ENCODE data around the gene PHKB.
"Not testable (repeated sequence)": the region's sequence is repeated elsewhere in the genome, so short reads cannot be mapped to it uniquely, and the experiment has no call there.

The PHKB gene

GRCh38 chr16:47470211-47470610 lies 9.1 kb downstream of the PHKB start:
- no peak for DNase-seq

DNA sequence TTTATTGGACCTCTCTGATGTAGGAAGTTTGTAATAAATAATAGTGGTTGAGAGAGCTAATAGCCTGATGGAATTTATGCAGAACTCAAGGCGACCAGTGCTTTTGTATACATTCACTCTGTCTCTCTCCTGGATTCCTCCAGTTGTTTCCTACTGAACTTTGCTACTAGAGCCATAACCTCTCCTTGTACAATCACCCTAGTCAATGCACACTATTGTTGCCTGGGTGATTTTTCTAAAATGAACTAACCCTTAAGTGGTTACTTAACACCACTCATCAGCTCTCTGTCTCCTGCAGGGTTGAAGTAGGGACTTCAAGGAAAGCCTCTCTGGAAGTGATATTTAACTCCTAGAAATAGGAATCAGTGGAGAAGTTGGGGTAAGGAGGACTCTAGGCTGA lies 9.7 kb downstream of the PHKB start:
- DNase-seq = no peak

- DNase-seq = not testable (repeated sequence)
Observed at GRCh38 chr16:47473004-47473403, 11.9 kb downstream of the PHKB start.

DNA sequence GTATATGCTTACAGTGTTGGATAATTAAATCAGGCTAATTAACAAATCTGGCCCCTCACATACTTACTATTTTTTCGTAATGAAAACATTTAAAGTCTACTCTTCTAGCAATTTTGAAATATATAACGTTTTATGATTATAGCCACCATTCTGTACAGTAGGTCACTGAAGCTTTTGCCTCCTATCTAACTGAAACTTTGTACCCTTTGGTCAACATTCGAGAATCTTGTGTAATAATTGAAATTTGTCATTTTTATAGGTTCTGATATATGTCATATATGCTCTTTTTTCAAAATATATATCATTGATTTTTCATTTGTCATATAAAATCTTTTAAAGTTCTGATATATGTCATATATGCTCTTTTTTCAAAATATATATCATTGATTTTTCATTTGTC lies 12.7 kb downstream of the PHKB start:
- DNase-seq = no peak

DNA sequence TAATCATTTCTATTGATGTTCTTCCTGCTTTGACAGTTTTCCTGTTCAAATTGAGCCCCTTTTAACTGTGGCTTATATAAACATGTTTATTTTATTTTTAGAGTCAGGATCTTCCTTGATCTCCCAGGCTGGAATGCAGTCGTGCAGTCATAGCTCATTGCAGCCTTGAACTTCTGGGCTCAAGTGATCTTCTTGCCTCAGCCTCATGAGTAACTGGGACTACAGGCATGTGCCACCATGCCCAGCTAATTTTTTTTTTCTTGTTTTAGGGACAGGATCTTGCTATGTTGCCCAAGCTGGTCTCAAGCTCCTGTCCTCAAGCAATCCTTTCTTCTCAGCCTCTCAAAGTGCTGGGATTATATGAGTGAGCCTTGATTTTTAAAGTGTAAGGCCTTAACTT lies 14.7 kb downstream of the PHKB start:
- no peak for DNase-seq

GRCh38 chr16:47476654-47477345 lies 15.7 kb downstream of the PHKB start:
- DNase-seq = no peak

DNA sequence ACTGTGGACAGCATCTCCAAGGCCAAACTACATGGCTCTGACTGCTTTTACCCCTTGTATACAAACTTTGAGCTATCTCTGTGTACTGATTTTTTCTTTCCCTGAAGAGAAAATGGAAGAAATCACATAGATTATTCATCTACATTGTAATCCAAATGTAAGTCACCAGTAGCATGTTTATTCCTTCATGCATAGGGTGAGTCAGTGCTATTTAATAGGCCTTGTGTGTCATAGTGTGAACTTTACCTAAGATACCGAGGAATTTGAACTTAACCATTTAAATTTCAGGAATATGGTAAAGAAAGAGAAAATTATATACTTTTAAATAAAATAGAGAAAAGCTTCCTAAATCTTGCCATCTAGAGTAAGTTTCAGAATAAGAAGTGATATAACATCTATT lies 16.5 kb downstream of the PHKB start:
- no peak for DNase-seq

GRCh38 chr16:47480410-47480809 lies 19.3 kb downstream of the PHKB start:
- no peak for DNase-seq

DNA sequence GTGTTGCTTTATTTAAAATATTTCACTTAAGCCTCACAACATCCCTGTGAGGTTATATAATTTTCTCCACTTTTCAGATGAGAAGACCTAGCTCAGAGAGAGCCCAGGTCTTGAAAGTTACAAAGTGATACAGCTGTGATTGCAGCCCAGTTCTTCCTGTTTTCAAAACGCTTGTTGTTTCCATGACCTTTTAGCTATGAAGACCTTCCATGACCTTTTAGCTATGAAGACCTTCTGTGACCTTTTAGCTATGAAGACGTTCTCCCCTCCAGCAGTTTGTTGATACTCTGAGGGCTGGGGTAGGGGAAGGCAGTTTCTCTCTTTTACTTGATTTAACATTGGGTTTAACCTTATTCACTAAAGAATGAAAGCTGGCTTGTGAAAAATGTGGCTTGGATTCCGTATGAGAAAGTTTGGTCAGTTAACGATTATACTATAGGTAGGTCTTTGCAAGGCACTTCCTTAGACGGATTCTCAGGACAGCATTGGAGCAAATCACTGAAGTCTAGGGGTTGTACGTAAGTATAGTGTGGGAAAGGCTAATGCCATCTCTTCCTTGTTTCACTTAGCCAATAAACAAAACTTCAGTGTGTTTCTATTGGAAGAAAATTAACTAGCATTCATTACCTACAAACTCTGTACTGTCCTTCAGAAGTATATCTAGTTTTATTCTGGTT lies 20.7 kb downstream of the PHKB start:
- DNase-seq = no peak

GRCh38 chr16:47483616-47484015 lies 22.5 kb downstream of the PHKB start:
- no peak for DNase-seq

DNA sequence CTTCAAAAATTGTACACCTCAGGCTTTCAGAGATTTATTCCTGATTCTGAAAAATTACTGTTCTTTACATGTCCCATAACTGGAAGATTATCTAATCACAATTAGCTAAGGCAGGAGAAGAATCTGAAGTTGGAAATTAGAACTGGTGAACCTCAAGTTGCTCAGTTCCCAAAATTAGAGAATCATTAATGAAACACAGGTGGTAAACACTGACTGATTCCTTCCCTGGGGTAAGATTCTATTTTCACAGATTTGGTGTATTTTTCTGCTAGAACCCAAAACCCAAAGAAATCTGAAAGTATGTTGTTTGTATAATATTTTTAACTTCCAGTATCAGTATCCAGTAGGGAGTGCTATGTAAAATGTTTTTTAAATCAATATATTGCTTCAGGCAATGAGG lies 25.7 kb downstream of the PHKB start:
- no peak for DNase-seq

DNA sequence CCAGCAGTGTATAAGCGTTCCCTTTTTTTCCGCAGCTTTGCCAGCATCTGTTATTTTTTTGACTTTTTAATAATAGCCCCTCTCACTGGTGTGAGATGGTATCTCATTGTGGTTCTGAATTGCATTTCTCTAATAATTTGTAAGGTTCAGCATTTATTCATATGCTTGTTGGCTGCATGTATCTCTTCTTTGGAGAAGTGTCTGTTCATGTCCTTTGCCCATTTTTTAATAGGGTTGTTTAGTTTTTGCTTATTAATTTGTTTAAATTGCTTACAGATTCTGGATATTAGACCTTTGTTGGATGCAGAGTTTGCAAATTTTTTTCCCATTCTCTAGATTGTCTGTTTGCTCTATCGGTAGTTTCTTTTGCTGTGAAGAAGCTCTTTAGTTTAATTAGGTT lies 26.9 kb downstream of the PHKB start:
- DNase-seq = no peak

- no peak for DNase-seq
Observed at GRCh38 chr16:47490471-47490870, 29.3 kb downstream of the PHKB start.

DNA sequence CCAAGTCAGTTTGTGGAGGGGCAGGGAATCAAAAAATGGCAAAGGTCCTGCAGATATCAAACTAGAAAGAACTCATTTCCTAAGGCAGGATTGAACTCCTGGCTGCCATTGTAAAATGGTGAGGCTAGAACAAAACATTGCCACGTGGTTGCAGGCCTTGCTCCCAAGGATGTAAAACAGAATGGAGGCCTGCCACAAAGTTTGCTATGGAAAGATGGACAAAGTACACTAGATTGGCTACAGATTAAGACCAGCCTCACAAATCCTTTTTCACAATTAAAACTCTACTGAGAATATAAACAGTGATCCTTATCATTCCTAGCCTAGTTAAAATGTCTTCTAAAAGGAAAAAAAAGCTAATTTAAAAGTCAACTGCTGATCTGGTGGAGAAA lies 30.9 kb downstream of the PHKB start:
- DNase-seq = no peak

DNA sequence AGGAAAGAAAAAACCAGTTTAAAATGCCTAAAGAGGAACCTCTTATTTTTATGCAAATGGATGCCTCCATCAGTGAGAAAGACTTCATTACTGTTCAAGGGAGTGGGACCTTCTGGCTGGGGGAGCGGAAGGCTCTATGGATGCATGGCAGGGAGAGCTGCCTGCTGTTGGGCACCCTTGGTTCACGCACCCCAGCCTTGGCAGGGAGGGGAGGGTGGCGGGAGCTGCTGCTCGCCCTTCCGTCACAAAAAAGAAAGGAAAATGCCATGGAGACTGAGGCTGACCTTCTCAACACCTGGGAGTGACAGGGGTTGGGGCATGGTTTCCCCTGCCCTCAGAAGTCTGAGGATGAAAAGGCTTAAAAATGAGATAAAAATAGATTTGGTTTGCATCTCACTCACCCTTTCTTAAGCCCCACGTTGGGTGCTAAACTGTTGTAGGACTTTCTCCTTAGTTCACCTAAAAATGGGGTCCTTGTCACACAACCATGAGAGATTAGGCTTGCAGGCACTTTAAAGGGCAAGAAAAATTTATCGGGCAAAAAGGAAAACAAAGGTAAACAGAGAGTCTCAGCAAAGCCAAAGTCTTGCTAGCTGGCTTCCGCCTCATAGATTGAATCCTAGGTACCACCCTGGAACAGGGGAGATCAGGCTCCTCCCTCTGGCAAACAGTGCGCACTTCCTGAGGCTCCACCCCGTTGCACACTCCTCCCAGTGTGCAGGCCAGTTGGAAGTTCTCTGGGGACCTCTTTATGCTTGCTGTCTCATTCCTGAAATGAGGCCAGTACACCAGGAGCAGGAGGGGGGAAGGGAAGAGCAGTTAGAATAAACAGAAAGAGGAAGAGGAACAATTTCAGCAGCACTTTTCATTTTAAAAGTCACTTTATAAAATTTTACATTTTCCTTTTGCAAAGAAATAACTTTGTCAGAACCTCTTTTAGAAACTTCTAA lies 31.6 kb downstream of the PHKB start:
- DNase-seq = no peak

DNA sequence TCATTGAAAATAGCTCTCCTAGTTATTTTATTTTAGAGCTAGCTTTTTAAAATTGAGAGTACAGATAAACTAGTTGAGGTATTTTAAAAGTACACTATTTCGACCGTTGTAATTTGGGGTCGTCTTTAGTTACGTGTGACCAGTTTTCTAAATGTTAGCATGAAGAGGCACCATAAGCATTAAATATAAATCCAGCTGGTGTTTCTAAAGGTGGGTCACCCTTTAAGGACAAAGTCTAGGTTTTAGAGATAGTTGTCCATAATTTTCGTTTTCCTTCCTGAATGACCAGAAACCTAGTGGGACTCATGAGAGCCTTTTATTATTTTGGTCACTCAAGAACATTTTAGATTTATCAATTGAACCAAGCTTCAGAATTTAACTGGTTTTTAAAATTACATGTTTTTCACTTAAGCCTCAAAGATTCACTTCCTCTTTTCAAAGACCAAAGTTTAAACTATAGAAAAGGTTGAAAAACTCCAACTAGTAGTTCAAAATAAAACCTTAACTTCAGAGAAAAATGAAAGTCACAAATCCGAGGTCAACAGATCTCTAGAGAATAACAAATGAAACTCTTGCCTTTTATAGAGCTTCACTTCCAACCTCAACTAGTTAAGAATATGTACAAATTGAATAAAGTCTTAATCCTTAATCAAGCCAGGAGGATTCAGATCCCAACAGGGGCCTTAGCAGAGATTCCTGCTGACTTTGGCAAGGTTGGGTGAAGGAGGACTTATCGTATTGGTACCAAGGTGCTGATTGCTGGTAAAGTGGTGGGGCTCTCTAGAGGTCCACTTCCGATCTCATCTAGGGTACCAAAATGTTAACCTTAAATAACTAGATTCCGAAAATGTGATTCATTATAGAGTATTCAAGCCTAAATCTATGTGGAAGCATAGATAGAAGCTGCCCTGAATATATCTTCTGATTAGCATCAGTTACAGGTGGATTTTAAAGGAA lies 32.5 kb downstream of the PHKB start:
- DNase-seq = no peak

DNA sequence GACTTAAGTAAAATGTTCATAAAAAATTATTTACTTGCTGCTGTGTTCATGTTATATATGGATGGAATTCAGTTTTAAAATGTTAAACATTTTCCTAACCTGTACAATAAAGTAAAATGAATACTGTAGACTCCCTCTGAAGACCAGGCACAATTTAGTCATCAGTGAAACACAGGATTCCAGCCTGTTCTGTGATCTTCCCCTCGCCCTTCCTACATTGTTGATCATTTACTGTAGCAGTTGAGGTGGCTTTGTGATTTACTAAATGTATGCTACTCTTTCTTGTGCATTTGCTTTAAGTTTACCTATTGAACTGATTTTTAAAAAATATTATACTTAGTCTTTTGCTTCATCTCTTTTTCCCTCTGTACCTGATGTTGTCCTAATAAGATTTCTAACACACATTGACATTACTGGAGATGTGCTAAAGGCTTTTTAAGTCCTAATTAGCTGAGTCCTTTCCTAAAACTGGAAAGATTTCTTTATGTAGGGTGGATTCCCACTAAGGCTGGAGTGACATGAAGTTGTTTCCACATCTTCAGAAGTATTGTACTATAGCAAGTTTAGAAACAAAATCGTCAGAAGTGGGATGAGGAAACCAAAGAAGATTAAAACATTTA lies 38.1 kb downstream of the PHKB start:
- no peak for DNase-seq

DNA sequence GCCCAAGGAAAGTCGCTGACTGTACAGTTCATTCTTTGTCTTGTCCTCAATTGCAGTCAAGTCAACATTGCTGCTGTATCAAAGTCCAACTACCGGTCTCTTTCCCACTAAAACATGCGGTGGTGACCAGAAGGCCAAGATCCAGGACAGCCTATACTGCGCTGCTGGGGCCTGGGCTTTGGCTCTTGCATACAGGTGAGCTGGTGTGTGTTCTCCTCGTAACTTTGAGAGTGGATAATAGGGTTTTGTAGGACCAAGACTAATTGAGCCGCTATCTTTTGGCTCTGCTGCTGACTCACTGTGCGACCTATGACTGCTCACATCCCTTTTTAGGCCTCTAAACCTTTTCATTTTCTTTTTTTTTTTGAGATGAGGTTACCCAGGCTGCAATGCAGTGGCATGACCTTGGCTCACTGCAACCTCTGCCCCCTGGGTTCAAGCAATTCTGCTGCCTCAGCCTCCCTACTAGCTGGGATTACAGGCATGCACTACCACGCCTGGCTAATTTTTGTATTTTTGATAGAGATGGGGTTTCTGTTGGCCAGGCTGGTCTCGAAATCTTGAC lies 38.7 kb downstream of the PHKB start:
- no peak for DNase-seq

DNA sequence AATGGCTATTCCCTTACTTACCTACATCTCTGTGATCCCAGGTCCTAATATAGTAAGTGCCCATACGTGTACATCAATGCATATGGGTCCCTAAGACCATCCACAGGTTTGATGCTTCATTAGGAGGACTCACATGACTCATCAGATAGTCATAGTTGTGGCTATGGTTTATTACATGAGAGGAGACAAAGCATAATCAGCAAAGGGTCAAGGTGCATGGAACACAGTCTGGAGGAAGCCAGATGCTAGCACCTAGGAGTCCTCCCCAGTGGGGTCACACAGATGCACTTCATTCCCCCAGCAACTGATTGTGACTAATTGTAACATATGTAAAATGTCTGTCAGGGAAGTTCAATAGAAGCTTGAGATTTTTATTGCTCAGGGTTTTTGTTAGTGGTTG lies 42.8 kb downstream of the PHKB start:
- no peak for DNase-seq

DNA sequence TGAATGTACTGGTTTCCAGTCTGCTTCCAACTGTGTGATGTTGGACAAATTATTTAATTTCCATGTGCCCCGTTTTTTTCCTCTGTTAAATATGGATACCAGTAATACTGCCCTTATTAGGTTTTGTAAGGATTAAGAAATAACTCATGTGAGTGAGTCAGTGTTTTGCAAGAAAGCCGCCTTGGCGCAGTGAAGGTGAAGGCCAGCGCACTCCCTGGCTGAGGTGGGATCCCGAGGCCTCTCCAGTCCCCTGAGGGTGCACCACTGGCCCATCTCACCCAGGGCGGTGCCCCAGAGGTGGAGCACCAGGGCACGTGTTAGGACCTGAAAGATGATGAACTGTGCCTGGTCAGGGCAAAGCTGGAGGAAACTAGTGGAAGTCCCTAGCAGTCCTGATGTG lies 43.5 kb downstream of the PHKB start:
- DNase-seq = no peak

DNA sequence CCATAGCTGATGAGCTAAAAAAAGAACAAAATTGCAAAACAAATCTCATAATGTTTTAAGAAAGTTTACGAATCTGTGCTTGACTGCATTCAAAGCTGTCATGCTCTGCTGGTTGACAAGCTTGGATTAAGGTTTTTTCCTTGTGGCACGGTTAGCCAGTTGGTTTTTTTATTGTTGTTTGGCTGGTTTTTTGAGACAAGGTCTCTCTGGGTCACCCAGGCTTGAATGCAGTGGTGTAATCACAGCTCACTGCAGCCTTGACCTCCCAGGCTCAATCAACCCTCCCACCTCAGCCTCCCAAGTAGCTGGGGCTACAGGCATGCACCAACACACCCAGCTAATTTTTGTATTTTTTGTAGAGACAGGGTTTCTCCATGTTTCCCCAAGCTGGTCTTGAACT lies 45.7 kb downstream of the PHKB start:
- no peak for DNase-seq

GRCh38 chr16:47507701-47508100 lies 46.6 kb downstream of the PHKB start:
- DNase-seq = no peak

Data from DMS79 (cell line).